Measurements from ENCODE around the gene ALG5.

- no peak for TF ChIP-seq CTCF (IDR thresholded peaks at IDR 0.05; ENCODE audit: borderline replicate concordance, extremely low read depth, low read length, poor library complexity, severe bottlenecking)
- no peak for TF ChIP-seq EZH2 (IDR thresholded peaks at IDR 0.05; ENCODE audit: borderline replicate concordance, low read depth, low read length, severe bottlenecking)
Observed at GRCh38 chr13:36907266-36907665, 91.9 kb downstream of the ALG5 start.
